Gastrocnemius medialis (tissue), 4 donors: ENCODE measurements around the gene BRINP1. TPM values are rescaled to one million over a fixed set of nuclear protein-coding genes. Genes with fewer than 3 reads are reported as not detected.

Experiments
- ATAC-seq, 2 donors: fragments of 150-250 bp; one replicate each; pipeline ENCODE4 v1.9.1; 2016
- DNase-seq, 2 donors: peaks; one replicate each; pipeline ENCODE4 v3.0.0-alpha.2; 2019
- H3K27ac ChIP-seq, 4 donors: fragments of 200-600 bp; sonication (generic); 1 replicate in 1 of 4; 2 replicates in 3 of 4; pipeline ENCODE4 v1.5.1; 2016 to 2018; ENCODE audit warnings: mild to moderate bottlenecking in 2 of 4, moderate library complexity in 1 of 4
- H3K27me3 ChIP-seq, 3 donors: fragments of 200-600 bp; sonication (generic) in 2 of 3; 1 replicate in 1 of 3; 2 replicates in 2 of 3; pipeline versions ENCODE4 v1.5.1 to v1.6.0; 2016 to 2019; ENCODE audit warnings: mild to moderate bottlenecking in 1 of 3, moderate library complexity in 1 of 3
- H3K36me3 ChIP-seq, 2 donors: fragments of 200-600 bp; sonication (generic) in 1 of 2; one replicate each; pipeline ENCODE4 v1.5.1; 2017 to 2018
- H3K4me1 ChIP-seq, 2 donors: fragments of 200-600 bp; sonication (generic) in 1 of 2; one replicate each; pipeline ENCODE4 v1.5.1; 2016 to 2017; ENCODE audit warnings: mild to moderate bottlenecking in 2 of 2
- H3K4me3 ChIP-seq, 4 donors: fragments of 200-600 bp; sonication (generic) in 3 of 4; 1 replicate in 1 of 4; 2 replicates in 3 of 4; pipeline ENCODE4 v1.5.1; 2016 to 2019; ENCODE audit warnings: mild to moderate bottlenecking in 2 of 4
- H3K9me3 ChIP-seq, 3 donors: fragments of 200-600 bp; sonication (generic) in 2 of 3; 1 replicate in 1 of 3; 2 replicates in 2 of 3; pipeline ENCODE4 v1.5.1; 2016 to 2019
- POLR2A ChIP-seq, 2 donors: fragments of 450-650 bp; IDR thresholded peaks; one replicate each; pipeline ENCODE4 v1.6.1; 2017; ENCODE audit warnings: antibody characterized with exemption in 2 of 2, mild to moderate bottlenecking in 2 of 2, moderate library complexity in 2 of 2
- in situ Hi-C, 4 donors: fragments of 200-750 bp; cut with MboI; loops; one replicate each; pipeline versions ENCODE4 v1.15.0 to v1.8.0; 2017; ENCODE audit warnings: low sequenced_read_pairs in 4 of 4
- intact Hi-C: fragments of 100-400 bp; cut with DNase I; formaldehyde crosslinking; loops from one replicate; pipeline ENCODE4 v1.15.1; 2023; ENCODE audit warnings: low total_unique reads
- total RNA-seq, 4 donors: library from RNA; depleted of rRNA; stranded (reverse); fragments of >200 nt; gene quantifications; one replicate each; pipeline versions ENCODE4 v1.1.0 to v1.2.3, GENCODE V29; 2016
- TF ChIP-seq, protein P1 (sequence below), 5 experiments: fragments of 450-650 bp in 3 of 5; fragments of 200-600 bp in 2 of 5; sonication (generic) in 2 of 5; IDR thresholded peaks in 4 of 5; conservative IDR thresholded peaks in 1 of 5; 1 replicate in 4 of 5; 2 replicates in 1 of 5; pipeline ENCODE4 v1.5.1; 2016 to 2019; ENCODE audit warnings: antibody characterized with exemption in 5 of 5, mild to moderate bottlenecking in 3 of 5, moderate library complexity in 3 of 5

The BRINP1 gene
- total RNA-seq, 4 donors from 2014 or later, result 0.07 TPM; not detected in 3

DNA sequence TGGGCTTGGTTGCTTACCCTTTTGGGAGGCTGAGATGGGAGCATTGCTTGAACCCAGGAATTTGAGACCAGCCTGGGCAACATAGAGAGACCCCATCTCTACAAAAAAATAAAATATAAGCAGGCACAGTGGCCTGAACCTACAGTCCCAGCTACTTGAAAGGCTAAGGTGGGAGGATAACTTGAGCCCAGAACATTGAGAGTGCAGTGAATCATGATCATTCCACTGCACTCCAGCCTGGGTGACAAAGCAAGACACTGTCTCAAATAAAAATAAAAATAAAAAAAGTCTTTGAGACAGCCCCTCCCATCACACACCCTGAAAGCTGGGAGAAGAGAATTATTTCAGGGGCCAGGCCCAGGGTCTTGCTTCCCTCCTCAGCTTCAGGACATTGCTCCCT lies 251.8 kb downstream of the BRINP1 start:
- H3K4me3 ChIP-seq, result no peak overlapping the region
- no peak overlapping the region for H3K27ac ChIP-seq
- H3K27me3 ChIP-seq, result no peaks in the 10 kb centered on the region
- no peaks in the 10 kb centered on the region for H3K36me3 ChIP-seq
- in situ Hi-C loops, result no loop called here
- intact Hi-C loops, result no loop called here
- DNase-seq (no peak), ATAC-seq (no peak)
- TF ChIP-seq, protein P1, sequence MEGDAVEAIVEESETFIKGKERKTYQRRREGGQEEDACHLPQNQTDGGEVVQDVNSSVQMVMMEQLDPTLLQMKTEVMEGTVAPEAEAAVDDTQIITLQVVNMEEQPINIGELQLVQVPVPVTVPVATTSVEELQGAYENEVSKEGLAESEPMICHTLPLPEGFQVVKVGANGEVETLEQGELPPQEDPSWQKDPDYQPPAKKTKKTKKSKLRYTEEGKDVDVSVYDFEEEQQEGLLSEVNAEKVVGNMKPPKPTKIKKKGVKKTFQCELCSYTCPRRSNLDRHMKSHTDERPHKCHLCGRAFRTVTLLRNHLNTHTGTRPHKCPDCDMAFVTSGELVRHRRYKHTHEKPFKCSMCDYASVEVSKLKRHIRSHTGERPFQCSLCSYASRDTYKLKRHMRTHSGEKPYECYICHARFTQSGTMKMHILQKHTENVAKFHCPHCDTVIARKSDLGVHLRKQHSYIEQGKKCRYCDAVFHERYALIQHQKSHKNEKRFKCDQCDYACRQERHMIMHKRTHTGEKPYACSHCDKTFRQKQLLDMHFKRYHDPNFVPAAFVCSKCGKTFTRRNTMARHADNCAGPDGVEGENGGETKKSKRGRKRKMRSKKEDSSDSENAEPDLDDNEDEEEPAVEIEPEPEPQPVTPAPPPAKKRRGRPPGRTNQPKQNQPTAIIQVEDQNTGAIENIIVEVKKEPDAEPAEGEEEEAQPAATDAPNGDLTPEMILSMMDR (IDR thresholded peaks at IDR 0.05 in 4 of 5, conservative IDR thresholded peaks at IDR 0.05 in 1 of 5), result no peak
- no peak for TF ChIP-seq POLR2A (IDR thresholded peaks at IDR 0.05)
- no peaks in the 10 kb centered on the region for H3K4me1 ChIP-seq
- no peaks in the 10 kb centered on the region for H3K9me3 ChIP-seq
